H9 (cell line): ENCODE measurements around the gene RASL10B. TPM values are rescaled to one million over a fixed set of nuclear protein-coding genes. Genes with fewer than 3 reads are reported as not detected.

ENCODE experiments used
- DNase-seq: peaks from one replicate; pipeline ENCODE4 v3.0.0-alpha.2; 2017
- H2AFZ ChIP-seq: one replicate; pipeline ENCODE4 v1.6.1; 2013; ENCODE audit warnings: mild to moderate bottlenecking, low read length, control low read depth, moderate library complexity
- H2AK5ac ChIP-seq: 2 replicates; pipeline ENCODE4 v1.6.1; 2013; ENCODE audit warnings: low read length, control low read depth, mixed read lengths; ENCODE audit not compliant: insufficient read length
- H2BK120ac ChIP-seq: one replicate; pipeline ENCODE4 v1.6.1; 2013; ENCODE audit warnings: low read depth, mild to moderate bottlenecking, low read length, control low read depth, inconsistent platforms; ENCODE audit not compliant: poor library complexity, severe bottlenecking
- H2BK12ac ChIP-seq: 2 replicates; pipeline ENCODE4 v1.6.1; 2013; ENCODE audit warnings: low read length, control low read depth, mixed read lengths, low read depth; ENCODE audit not compliant: insufficient read length
- H2BK15ac ChIP-seq: 2 replicates; pipeline ENCODE4 v1.6.1; 2013; ENCODE audit warnings: low read depth, low read length, control low read depth
- H2BK20ac ChIP-seq: one replicate; pipeline ENCODE4 v1.6.1; 2013; ENCODE audit warnings: low read depth, mild to moderate bottlenecking, low read length, control low read depth, inconsistent platforms; ENCODE audit not compliant: poor library complexity, severe bottlenecking
- H2BK5ac ChIP-seq: 2 replicates; pipeline ENCODE4 v1.6.1; 2013; ENCODE audit warnings: low read length, control low read depth, mixed read lengths; ENCODE audit not compliant: insufficient read length
- H3K14ac ChIP-seq: 2 replicates; pipeline ENCODE4 v1.6.1; 2013; ENCODE audit warnings: low read length, control low read depth; ENCODE audit not compliant: insufficient read depth
- H3K18ac ChIP-seq: 2 replicates; pipeline ENCODE4 v1.6.1; 2013; ENCODE audit warnings: low read depth, mild to moderate bottlenecking, mixed read lengths, low read length, control low read depth; ENCODE audit not compliant: insufficient read length
- H3K23ac ChIP-seq: 2 replicates; pipeline ENCODE4 v1.6.1; 2013; ENCODE audit warnings: low read length, control low read depth, mixed read lengths, low read depth; ENCODE audit not compliant: insufficient read length
- H3K23me2 ChIP-seq: 2 replicates; pipeline ENCODE4 v1.6.1; 2013; ENCODE audit warnings: low read depth, mild to moderate bottlenecking, mixed read lengths, low read length, control low read depth; ENCODE audit not compliant: insufficient read length, poor library complexity, severe bottlenecking
- H3K27ac ChIP-seq: 2 replicates; pipeline ENCODE4 v1.5.1; 2013; ENCODE audit warnings: low read length, control low read depth, mixed read lengths, low read depth; ENCODE audit not compliant: insufficient read length
- H3K27me3 ChIP-seq: 2 replicates; pipeline ENCODE4 v1.6.1; 2013; ENCODE audit warnings: low read length, control low read depth, inconsistent platforms; ENCODE audit not compliant: insufficient read depth
- H3K4ac ChIP-seq: 2 replicates; pipeline ENCODE4 v1.6.1; 2013; ENCODE audit warnings: low read depth, mild to moderate bottlenecking, control low read depth, inconsistent platforms, low read length, moderate library complexity
- H3K4me1 ChIP-seq: 2 replicates; pipeline ENCODE4 v1.6.1; 2013; ENCODE audit warnings: low read length, control low read depth, inconsistent platforms; ENCODE audit not compliant: insufficient read depth
- H3K4me2 ChIP-seq: 2 replicates; pipeline ENCODE4 v1.6.1; 2013; ENCODE audit warnings: low read length, control low read depth, mixed read lengths; ENCODE audit not compliant: insufficient read length, insufficient read depth
- H3K56ac ChIP-seq: 2 replicates; pipeline ENCODE4 v1.6.1; 2013; ENCODE audit warnings: low read depth, mild to moderate bottlenecking, mixed read lengths, low read length, control low read depth; ENCODE audit not compliant: insufficient read length
- H3K79me1 ChIP-seq: 2 replicates; pipeline ENCODE4 v1.6.1; 2013; ENCODE audit warnings: low read depth, mild to moderate bottlenecking, moderate library complexity, low read length, control low read depth, inconsistent platforms; ENCODE audit not compliant: insufficient read depth, poor library complexity, severe bottlenecking
- H3K79me2 ChIP-seq: 2 replicates; pipeline ENCODE4 v1.6.1; 2013; ENCODE audit warnings: low read length, control low read depth, inconsistent platforms; ENCODE audit not compliant: insufficient read depth
- H3K9ac ChIP-seq: 2 replicates; pipeline ENCODE4 v1.6.1; 2013; ENCODE audit warnings: low read length, control low read depth, mixed read lengths; ENCODE audit not compliant: insufficient read length; ENCODE audit errors: extremely low read depth
- H3K9me3 ChIP-seq: one replicate; pipeline ENCODE4 v1.6.1; 2013; ENCODE audit warnings: low read depth, low read length, inconsistent platforms; ENCODE audit not compliant: control insufficient read depth
- H3T11ph ChIP-seq: one replicate; pipeline ENCODE4 v1.6.1; 2013; ENCODE audit warnings: mild to moderate bottlenecking, low read length, control low read depth, inconsistent platforms
- H4K20me1 ChIP-seq: one replicate; pipeline ENCODE4 v1.6.1; 2013; ENCODE audit not compliant: control insufficient read depth, insufficient read length, insufficient read depth
- H4K5ac ChIP-seq: 2 replicates; pipeline ENCODE4 v1.6.1; 2013; ENCODE audit warnings: low read depth, mild to moderate bottlenecking, mixed read lengths, low read length, control low read depth; ENCODE audit not compliant: insufficient read length
- H4K8ac ChIP-seq: replicated peaks from 2 replicates; pipeline ENCODE4 v1.6.1; 2013; ENCODE audit warnings: low read length, control low read depth, mixed read lengths, low read depth; ENCODE audit not compliant: insufficient read length
- H4K91ac ChIP-seq: 2 replicates; pipeline ENCODE4 v1.6.1; 2013; ENCODE audit warnings: low read depth, mild to moderate bottlenecking, moderate library complexity, mixed read lengths, low read length, control low read depth; ENCODE audit not compliant: insufficient read length
- H3K27ac Mint-ChIP-seq, 3 experiments: 2 replicates in 2 of 3; 3 replicates in 1 of 3; pipeline ENCODE4 v1.8.0; 2020 to 2021; ENCODE audit warnings: mixed read lengths in 3 of 3, mild to moderate bottlenecking in 1 of 3, moderate library complexity in 1 of 3
- H3K27me3 Mint-ChIP-seq: 2 replicates; pipeline ENCODE4 v1.8.0; 2021; ENCODE audit warnings: low read depth, mild to moderate bottlenecking, moderate library complexity, mixed read lengths
- H3K36me3 Mint-ChIP-seq, 3 experiments: 2 replicates in 2 of 3; 3 replicates in 1 of 3; pipeline ENCODE4 v1.8.0; 2020 to 2021; ENCODE audit warnings: low read depth in 3 of 3, mixed read lengths in 3 of 3; ENCODE audit not compliant: insufficient read depth in 1 of 3
- H3K4me1 Mint-ChIP-seq, 2 experiments: 2 replicates each; pipeline ENCODE4 v1.8.0; 2020; ENCODE audit warnings: mixed read lengths in 2 of 2
- H3K4me3 Mint-ChIP-seq, 2 experiments: 2 replicates in 1 of 2; 3 replicates in 1 of 2; pipeline ENCODE4 v1.8.0; 2020 to 2021; ENCODE audit warnings: mild to moderate bottlenecking in 2 of 2, mixed read lengths in 2 of 2, moderate library complexity in 1 of 2
- H3K9me3 Mint-ChIP-seq, 2 experiments: 2 replicates in 1 of 2; 3 replicates in 1 of 2; pipeline ENCODE4 v1.8.0; 2020; ENCODE audit warnings: mild to moderate bottlenecking in 2 of 2, mixed read lengths in 2 of 2, moderate library complexity in 1 of 2
- WGBS: extraction: QIAGEN DNeasy Blood & Tissue Kit; methylation state at CpG from one replicate; pipeline ENCODE4 v1.1.7; 2013; ENCODE audit warnings: missing lambda C conversion rate, low lambda C conversion rate, mixed read lengths; ENCODE audit not compliant: insufficient read length; ENCODE audit errors: extremely low coverage; 5-methylcytosine and 5-hydroxymethylcytosine counted together
- total RNA-seq: library from RNA; stranded (reverse); gene quantifications from 2 replicates; pipeline ENCODE4 v1.2.1, GENCODE V29; 2021
- TF ChIP-seq, protein P1 (sequence below): fragments of 200-600 bp; sonication (generic); conservative IDR thresholded peaks from 3 replicates; pipeline ENCODE4 v1.8.0; 2021; ENCODE audit warnings: antibody characterized with exemption, mild to moderate bottlenecking

Gene RASL10B
- total RNA-seq, 1 experiment from 2014 or later = 15.9 TPM

DNA sequence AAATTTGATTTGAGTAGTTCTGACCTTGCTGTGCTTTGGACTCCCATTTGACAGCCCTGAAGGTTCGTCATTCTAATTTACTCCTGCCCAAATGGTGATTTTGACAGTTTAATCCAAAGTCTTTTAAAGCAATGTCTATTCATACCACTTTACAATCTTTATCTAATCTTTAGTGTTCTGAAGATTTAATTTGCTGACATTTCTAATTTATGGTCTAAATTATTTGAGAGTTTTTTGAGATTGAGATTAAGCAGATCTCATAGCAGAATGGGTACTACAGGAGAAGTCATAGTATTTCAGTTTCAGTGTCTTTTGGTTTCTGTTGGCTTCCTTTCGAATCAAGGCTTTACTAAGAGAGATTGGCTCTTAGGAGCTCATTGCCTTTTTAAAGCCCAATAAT, 32.6 kb upstream of the RASL10B start:
- Mint-ChIP-seq H3K27ac (no peak overlapping the region), H3K4me3 (no peak overlapping the region), H3K36me3 (peaks cover 11 to 19% (median 13%) of the 10 kb centered on the region in 3 experiments), H3K9me3 (no peaks in the 10 kb centered on the region; a peak in 1 of 5 replicates), H3K4me1 (peaks cover 10 to 12% of the 10 kb centered on the region in 2 experiments), H3K27me3 (no peaks in the 10 kb centered on the region)
- Histone ChIP-seq H4K8ac (no peak overlapping the region), H3K9me3 (no peaks in the 10 kb centered on the region), H2BK15ac (no peak overlapping the region), H3K18ac (no peak overlapping the region), H4K91ac (no peak overlapping the region), H2BK120ac (no peak overlapping the region), H3K9ac (no peak overlapping the region), H3K23me2 (no peaks in the 10 kb centered on the region), H2AK5ac (no peak overlapping the region), H3K4me2 (no peak overlapping the region), H3T11ph (no peak overlapping the region), H2BK5ac (no peak overlapping the region), H3K27ac (no peak overlapping the region), H3K79me2 (no peaks in the 10 kb centered on the region), H4K5ac (no peak overlapping the region), H3K4ac (no peak overlapping the region), H4K20me1 (no peaks in the 10 kb centered on the region), H3K23ac (no peak overlapping the region), H3K14ac (no peak overlapping the region), H3K79me1 (no peaks in the 10 kb centered on the region), H2AFZ (no peak overlapping the region), H3K4me1 (peaks cover 2% of the 10 kb centered on the region; the same call in 1 of the 2 replicates), H2BK12ac (no peak overlapping the region), H2BK20ac (no peak overlapping the region), H3K56ac (no peak overlapping the region), H3K27me3 (no peaks in the 10 kb centered on the region)
- TF ChIP-seq, protein P1, sequence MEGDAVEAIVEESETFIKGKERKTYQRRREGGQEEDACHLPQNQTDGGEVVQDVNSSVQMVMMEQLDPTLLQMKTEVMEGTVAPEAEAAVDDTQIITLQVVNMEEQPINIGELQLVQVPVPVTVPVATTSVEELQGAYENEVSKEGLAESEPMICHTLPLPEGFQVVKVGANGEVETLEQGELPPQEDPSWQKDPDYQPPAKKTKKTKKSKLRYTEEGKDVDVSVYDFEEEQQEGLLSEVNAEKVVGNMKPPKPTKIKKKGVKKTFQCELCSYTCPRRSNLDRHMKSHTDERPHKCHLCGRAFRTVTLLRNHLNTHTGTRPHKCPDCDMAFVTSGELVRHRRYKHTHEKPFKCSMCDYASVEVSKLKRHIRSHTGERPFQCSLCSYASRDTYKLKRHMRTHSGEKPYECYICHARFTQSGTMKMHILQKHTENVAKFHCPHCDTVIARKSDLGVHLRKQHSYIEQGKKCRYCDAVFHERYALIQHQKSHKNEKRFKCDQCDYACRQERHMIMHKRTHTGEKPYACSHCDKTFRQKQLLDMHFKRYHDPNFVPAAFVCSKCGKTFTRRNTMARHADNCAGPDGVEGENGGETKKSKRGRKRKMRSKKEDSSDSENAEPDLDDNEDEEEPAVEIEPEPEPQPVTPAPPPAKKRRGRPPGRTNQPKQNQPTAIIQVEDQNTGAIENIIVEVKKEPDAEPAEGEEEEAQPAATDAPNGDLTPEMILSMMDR = no peak
- DNase-seq = no peak
- WGBS = no CpG with 5 or more reads among the region's 2 CpGs
